ENCODE data around the gene KDM2A.

The KDM2A gene

GRCh38 chr11:67302571-67303131 is 183.6 kb downstream of the KDM2A start:
- DNase-seq (ENCODE audit: low read depth), result no peak

- DNase-seq (ENCODE audit: low read depth), result no peak
These were observed 184.2 kb downstream of the KDM2A start, which contains the start of gene SSH3 for GRCh38 chr11:67303132-67303834. Gene SSH3 (plus strand): TSS chr11:67303530. CDS start chr11:67303626, 96 bp downstream.

GRCh38 chr11:67303835-67304411 is 184.9 kb downstream of the KDM2A start:
- no peak for DNase-seq (ENCODE audit: low read depth)

- DNase-seq (ENCODE audit: low read depth), result no peak
These were observed 185.5 kb downstream of the KDM2A start for GRCh38 chr11:67304511-67305113.

GRCh38 chr11:67306769-67307544 is 187.9 kb downstream of the KDM2A start:
- no peak for DNase-seq (ENCODE audit: low read depth)

- no peak for DNase-seq (ENCODE audit: low read depth)
These were observed 188.5 kb downstream of the KDM2A start for GRCh38 chr11:67307545-67308001.
